GM21423 (cell line): ENCODE results near the gene RNASE12.
"Not testable (repeated sequence)": the region's sequence is repeated elsewhere in the genome, so short reads cannot be mapped to it uniquely, and the experiment has no call there.

Experiments used
- ATAC-seq: cut with Tn5 transposase; IDR thresholded peaks from one replicate; pipeline ENCODE4 v1.9.1; 2021; ENCODE audit warnings: mild to moderate bottlenecking, moderate library complexity; ENCODE audit not compliant: unreplicated experiment

The RNASE12 gene

GRCh38 chr14:20583142-20583541, 8.0 kb downstream of the RNASE12 start:
- ATAC-seq = no peak

- ATAC-seq = no peak
Observed at GRCh38 chr14:20580242-20580641, 10.9 kb downstream of the RNASE12 start.

GRCh38 chr14:20578784-20579502, 12.2 kb downstream of the RNASE12 start:
- no peak for ATAC-seq

GRCh38 chr14:20578325-20578724, 12.9 kb downstream of the RNASE12 start:
- no peak for ATAC-seq

- ATAC-seq = not testable (repeated sequence)
Observed at GRCh38 chr14:20572382-20572990, 18.7 kb downstream of the RNASE12 start.

GRCh38 chr14:20570720-20571119, 20.5 kb downstream of the RNASE12 start:
- ATAC-seq = not testable (repeated sequence)

- not testable (repeated sequence) for ATAC-seq
Observed at GRCh38 chr14:20569865-20570264, 21.3 kb downstream of the RNASE12 start.

GRCh38 chr14:20569066-20569465, 22.1 kb downstream of the RNASE12 start:
- ATAC-seq = no peak

- no peak for ATAC-seq
Observed at GRCh38 chr14:20568393-20568792, 22.8 kb downstream of the RNASE12 start.

- not testable (repeated sequence) for ATAC-seq
Observed at GRCh38 chr14:20567199-20567598, 24.0 kb downstream of the RNASE12 start.

GRCh38 chr14:20564501-20564997, 26.6 kb downstream of the RNASE12 start:
- no peak for ATAC-seq

GRCh38 chr14:20563971-20564370, 27.2 kb downstream of the RNASE12 start:
- ATAC-seq = no peak

GRCh38 chr14:20560961-20561360, 30.2 kb downstream of the RNASE12 start, which contains the start of gene RNASE9:
Gene RNASE9 (minus strand): TSS chr14:20561047.
- ATAC-seq = no peak

GRCh38 chr14:20559461-20559904, 31.7 kb downstream of the RNASE12 start:
- ATAC-seq = no peak

- ATAC-seq = no peak
Observed at GRCh38 chr14:20557212-20557542, 34.0 kb downstream of the RNASE12 start.

GRCh38 chr14:20556500-20557211, 34.5 kb downstream of the RNASE12 start:
- no peak for ATAC-seq

GRCh38 chr14:20555845-20556244, 35.3 kb downstream of the RNASE12 start:
- ATAC-seq = no peak

GRCh38 chr14:20553024-20553423, 38.2 kb downstream of the RNASE12 start:
- no peak for ATAC-seq

GRCh38 chr14:20551606-20552005, 39.6 kb downstream of the RNASE12 start:
- no peak for ATAC-seq

GRCh38 chr14:20550926-20551325, 40.2 kb downstream of the RNASE12 start:
- no peak for ATAC-seq

- no peak for ATAC-seq
Observed at GRCh38 chr14:20548414-20549158, 42.6 kb downstream of the RNASE12 start.
